ENCODE data around the gene NEK2. TPM values are rescaled to one million over a fixed set of nuclear protein-coding genes. Genes with fewer than 3 reads are reported as not detected.

NEK2 gene
- total and polyA plus RNA-seq, 8 donors: 0.05 to 0.55 (median 0.24) TPM; not detected in 2

- DNase-seq: peak in 3 of 6 donors; percentile 46 to 57 (median 51)
- no peaks in the 10 kb centered on the region for H3K9me3 ChIP-seq
- no peaks in the 10 kb centered on the region for H3K27me3 ChIP-seq
- H3K36me3 ChIP-seq: no peaks in the 10 kb centered on the region
- no peaks in the 10 kb centered on the region for H3K4me1 ChIP-seq
- WGBS, 2 donors: 45 to 49% methylated on average over 11 of the region's 11 CpGs
- TF ChIP-seq CTCF (IDR thresholded peaks at IDR 0.05): no peak
- intact Hi-C loops (cut with DNase I): loop anchor here in 1 of 3 donors (10.0 kb wide), 1 partner anchor 121 kb away; no protein-coding TSS in a partner anchor
- no peak overlapping the region for H3K27ac ChIP-seq
- no peak overlapping the region for H3K4me3 ChIP-seq
- ATAC-seq: peak; percentile 74 to 90 (median 84)
- no peak for FAIRE-seq
These were observed 28.6 kb upstream of the NEK2 start for GRCh38 chr1:211703812-211704537.

GRCh38 chr1:211701733-211702132, 26.3 kb upstream of the NEK2 start:
- no peak for DNase-seq
- Histone ChIP-seq H3K9me3 (no peaks in the 10 kb centered on the region), H3K4me1 (no peaks in the 10 kb centered on the region), H3K27ac (no peak overlapping the region), H3K27me3 (no peaks in the 10 kb centered on the region), H3K4me3 (no peak overlapping the region), H3K36me3 (no peaks in the 10 kb centered on the region)
- no peak for FAIRE-seq
- TF ChIP-seq CTCF (IDR thresholded peaks at IDR 0.05): no peak
- no peak for ATAC-seq
- 85 to 88% methylated on average over 6 of the region's 6 CpGs for WGBS, 2 donors
- intact Hi-C loops (cut with DNase I): loop anchor here in 1 of 3 donors (10.0 kb wide), 1 partner anchor 123 kb away; no protein-coding TSS in a partner anchor

DNA sequence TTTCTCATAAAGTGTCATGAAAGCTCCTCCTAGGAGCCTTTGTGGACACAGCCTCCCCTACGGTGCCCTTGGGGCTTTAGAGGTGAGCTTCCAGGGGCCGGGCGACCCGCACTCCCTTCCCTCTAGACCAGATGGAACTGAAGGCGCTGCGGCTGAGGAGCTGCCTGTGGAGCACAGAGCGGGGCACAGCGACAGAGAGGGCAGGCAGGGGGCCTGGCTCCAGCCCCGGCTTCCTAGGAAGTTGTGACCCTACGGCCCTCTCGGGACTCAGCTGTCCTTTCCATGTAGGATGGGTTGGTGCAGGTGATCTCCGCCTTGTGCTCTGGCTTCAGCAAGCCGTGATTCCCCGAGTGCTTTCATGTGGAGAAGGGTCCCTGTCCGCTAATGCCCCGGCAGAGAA, 23.6 kb upstream of the NEK2 start:
- no peak for FAIRE-seq

GRCh38 chr1:211698161-211699026, 23.0 kb upstream of the NEK2 start:
- FAIRE-seq: no peak
- Histone ChIP-seq H3K4me1 (no peaks in the 10 kb centered on the region), H3K4me3 (peak overlapping the region in 1 of 4 donors; percentile 26), H3K9me3 (no peaks in the 10 kb centered on the region), H3K36me3 (no peaks in the 10 kb centered on the region), H3K27me3 (no peaks in the 10 kb centered on the region), H3K27ac (no peak overlapping the region)
- WGBS, 2 donors: 11 to 13% methylated on average over 29 of the region's 29 CpGs
- intact Hi-C loops (cut with DNase I): loop anchor here in 2 of 3 donors (5.0 kb wide), 2 partner anchors 134 to 249 kb away; partner anchors contain the start of gene LPGAT1 (in 1 of the 2)
- ATAC-seq: peak; percentile 95 to 100 (median 99)
- TF ChIP-seq CTCF (IDR thresholded peaks at IDR 0.05): peak; percentile 93 to 97 (median 96)
- DNase-seq: peak; percentile 79 to 98 (median 87)

More for the DNA sequence above, 23.6 kb upstream of the NEK2 start:
- ATAC-seq (peak in 2 of 4 donors; percentile 16 to 28), DNase-seq (peak in 2 of 6 donors; percentile 36 to 69)
- no peaks in the 10 kb centered on the region for H3K36me3 ChIP-seq
- H3K4me3 ChIP-seq: no peak overlapping the region
- H3K27ac ChIP-seq: no peak overlapping the region
- 79 to 82% methylated on average over 16 of the region's 16 CpGs for WGBS, 2 donors
- intact Hi-C loops (cut with DNase I): loop anchor here in 2 of 3 donors (5.0 kb wide), 2 partner anchors 133 to 248 kb away; partner anchors contain the start of gene LPGAT1 (in 1 of the 2)
- no peaks in the 10 kb centered on the region for H3K4me1 ChIP-seq
- no peaks in the 10 kb centered on the region for H3K27me3 ChIP-seq
- TF ChIP-seq CTCF (IDR thresholded peaks at IDR 0.05): no peak
- no peaks in the 10 kb centered on the region for H3K9me3 ChIP-seq
